GM23338 (cell line): Measurements from ENCODE around the gene ZNF774. TPM values are rescaled to one million over a fixed set of nuclear protein-coding genes. Genes with fewer than 3 reads are reported as not detected.

Experiments
- ATAC-seq: fragments of 200-7000 bp; cut with Tn5 transposase; 3 replicates; pipeline ENCODE4 v1.9.1; 2020
- DNase-seq: peaks from one replicate; pipeline ENCODE4 v3.0.0-alpha.2; 2015; ENCODE audit warnings: low spot score
- H2AFZ ChIP-seq: fragments of 200-600 bp; sonication (generic); 2 replicates; pipeline ENCODE4 v1.8.0; 2016; ENCODE audit warnings: antibody characterized with exemption, mild to moderate bottlenecking, moderate library complexity
- H3F3A ChIP-seq: fragments of 200-600 bp; sonication (generic); replicated peaks from 2 replicates; pipeline ENCODE4 v1.8.0; 2017; ENCODE audit warnings: antibody characterized with exemption, mixed run types, low read depth
- H3K27ac ChIP-seq: fragments of 200-600 bp; sonication (generic); 2 replicates; pipeline ENCODE4 v1.6.1; 2016; ENCODE audit warnings: low read depth
- H3K27me3 ChIP-seq: fragments of 200-600 bp; sonication (generic); 2 replicates; pipeline ENCODE4 v1.8.0; 2016; ENCODE audit warnings: mild to moderate bottlenecking, mixed run types, moderate library complexity; ENCODE audit not compliant: insufficient read depth
- H3K36me3 ChIP-seq: fragments of 200-600 bp; sonication (generic); 2 replicates; pipeline ENCODE4 v1.8.0; 2016; ENCODE audit warnings: mild to moderate bottlenecking; ENCODE audit not compliant: insufficient read depth
- H3K4me1 ChIP-seq: fragments of 200-600 bp; sonication (generic); 2 replicates; pipeline ENCODE4 v1.8.0; 2016; ENCODE audit warnings: mild to moderate bottlenecking, moderate library complexity; ENCODE audit not compliant: insufficient read depth
- H3K4me2 ChIP-seq: fragments of 200-600 bp; sonication (generic); 2 replicates; pipeline ENCODE4 v1.7.1; 2017; ENCODE audit warnings: mixed run types
- H3K4me3 ChIP-seq: fragments of 200-600 bp; sonication (generic); 2 replicates; pipeline ENCODE4 v1.6.1; 2016; ENCODE audit warnings: mixed run types
- H3K79me2 ChIP-seq: fragments of 200-600 bp; sonication (generic); replicated peaks from 2 replicates; pipeline ENCODE4 v1.8.0; 2017; ENCODE audit warnings: mild to moderate bottlenecking; ENCODE audit not compliant: insufficient read depth
- H3K9me2 ChIP-seq: fragments of 200-600 bp; sonication (generic); 2 replicates; pipeline ENCODE4 v1.8.0; 2017; ENCODE audit not compliant: insufficient read depth
- H4K20me1 ChIP-seq: fragments of 200-600 bp; sonication (generic); replicated peaks from 2 replicates; pipeline ENCODE4 v1.8.0; 2017; ENCODE audit warnings: mild to moderate bottlenecking; ENCODE audit not compliant: insufficient read depth
- H3K27ac Mint-ChIP-seq: 2 replicates; pipeline ENCODE4 v1.8.0; 2020; ENCODE audit warnings: inconsistent platforms, mild to moderate bottlenecking, moderate library complexity, mixed read lengths
- H3K27me3 Mint-ChIP-seq: 3 replicates; pipeline ENCODE4 v1.8.0; 2022; ENCODE audit warnings: low read depth, mild to moderate bottlenecking, moderate library complexity, mixed read lengths, inconsistent platforms; ENCODE audit not compliant: insufficient read depth, poor library complexity
- H3K36me3 Mint-ChIP-seq: 3 replicates; pipeline ENCODE4 v1.8.0; 2021; ENCODE audit warnings: low read depth, mild to moderate bottlenecking, inconsistent platforms, moderate library complexity, mixed read lengths
- H3K4me1 Mint-ChIP-seq: 3 replicates; pipeline ENCODE4 v1.8.0; 2020; ENCODE audit warnings: mild to moderate bottlenecking, inconsistent platforms, mixed read lengths
- H3K4me3 Mint-ChIP-seq: 3 replicates; pipeline ENCODE4 v1.8.0; 2021; ENCODE audit warnings: moderate library complexity, mild to moderate bottlenecking, inconsistent platforms, mixed read lengths
- H3K9me3 Mint-ChIP-seq: 3 replicates; pipeline ENCODE4 v1.8.0; 2020; ENCODE audit warnings: moderate library complexity, mild to moderate bottlenecking, inconsistent platforms, mixed read lengths
- EZH2phosphoT487 ChIP-seq: fragments of 200-600 bp; sonication (generic); IDR thresholded peaks from one replicate; pipeline ENCODE4 v1.8.1; 2018; ENCODE audit warnings: antibody characterized with exemption; ENCODE audit not compliant: unreplicated experiment
- NANOG ChIP-seq: IDR thresholded peaks from 2 replicates; pipeline ENCODE4 v1.6.1; 2016; ENCODE audit warnings: antibody characterized with exemption, borderline replicate concordance
- POLR2AphosphoS5 ChIP-seq: IDR thresholded peaks from 2 replicates; pipeline ENCODE4 v1.6.1; 2016; ENCODE audit warnings: antibody characterized with exemption, low read depth
- ZNF114 ChIP-seq: fragments of 250-450 bp; sonication (Bioruptor Pico); IDR thresholded peaks from 2 replicates; pipeline ENCODE4 v1.5.0; 2020; ENCODE audit warnings: mild to moderate bottlenecking, moderate library complexity
- ZNF462 ChIP-seq: fragments of 250-450 bp; sonication (Bioruptor Pico); IDR thresholded peaks from 2 replicates; pipeline ENCODE4 v1.5.0; 2020; ENCODE audit warnings: mild to moderate bottlenecking, moderate library complexity
- polyA plus RNA-seq: library from polyadenylated mRNA; unstranded; fragments of >200 nt; fragmentation: Nextera tagmentation; extraction: Ambion mirVana; gene quantifications from 2 replicates; pipeline ENCODE4 v1.2.1, GENCODE V29; 2016
- total RNA-seq: library from RNA; depleted of rRNA; stranded (reverse); fragments of >200 nt; shearing (Covaris generic); gene quantifications from 2 replicates; pipeline ENCODE4 v1.2.3, GENCODE V29; 2014
- TF ChIP-seq, protein P1 (sequence below), 2 experiments: fragments of 200-600 bp in 1 of 2; sonication (generic) in 1 of 2; conservative IDR thresholded peaks; 2 replicates each; pipeline versions ENCODE4 v1.5.1 to v1.6.1; 2016 to 2017; ENCODE audit warnings: antibody characterized with exemption in 2 of 2, low read depth in 2 of 2, mild to moderate bottlenecking in 2 of 2, moderate library complexity in 1 of 2
- TF ChIP-seq, protein P2 (sequence below): IDR thresholded peaks from one replicate; pipeline ENCODE4 v1.6.1; 2018; ENCODE audit warnings: antibody characterized with exemption; ENCODE audit not compliant: unreplicated experiment

ZNF774 gene
- total and polyA plus RNA-seq, 2 experiments from 2014 or later: 0.45 to 1.8 TPM

DNA sequence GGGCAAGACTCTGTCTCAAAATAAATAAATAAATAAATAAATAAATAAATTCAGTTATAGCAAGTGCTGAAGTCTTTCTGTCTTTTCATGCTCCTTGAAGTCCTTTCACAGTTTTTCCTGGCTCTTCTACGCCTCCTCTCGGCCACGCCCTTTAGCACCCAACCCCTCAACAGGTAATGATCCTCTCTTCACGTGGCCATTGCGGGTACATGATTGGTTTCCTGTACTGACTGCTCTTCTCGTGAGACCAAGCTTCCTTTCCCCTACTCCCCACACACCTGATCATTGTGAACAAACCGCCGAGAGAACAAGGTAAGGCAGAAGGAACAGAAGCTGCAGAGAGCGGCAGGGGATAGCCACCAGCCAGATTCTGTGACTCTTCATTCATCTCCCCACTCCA is 2.3 kb upstream of the ZNF774 start:
- H3K27me3 Mint-ChIP-seq: peaks cover 15% of the 10 kb centered on the region
- peaks cover 3% of the 10 kb centered on the region; the same call in 1 of the 3 replicates for H3K4me1 Mint-ChIP-seq
- H3K27me3 ChIP-seq: no peaks in the 10 kb centered on the region
- H3K4me3 Mint-ChIP-seq: no peak overlapping the region
- H2AFZ ChIP-seq: 0 out of 2 replicates have a peak overlapping the region, but pooled peaks have one; percentile 47
- H3K4me2 ChIP-seq: no peak overlapping the region
- no peaks in the 10 kb centered on the region for H3K9me2 ChIP-seq
- H3K79me2 ChIP-seq: no peaks in the 10 kb centered on the region
- H3F3A ChIP-seq: no peaks in the 10 kb centered on the region
- no peak for TF ChIP-seq ZNF114 (CRISPR knock-in tag)
- TF ChIP-seq, protein P1, sequence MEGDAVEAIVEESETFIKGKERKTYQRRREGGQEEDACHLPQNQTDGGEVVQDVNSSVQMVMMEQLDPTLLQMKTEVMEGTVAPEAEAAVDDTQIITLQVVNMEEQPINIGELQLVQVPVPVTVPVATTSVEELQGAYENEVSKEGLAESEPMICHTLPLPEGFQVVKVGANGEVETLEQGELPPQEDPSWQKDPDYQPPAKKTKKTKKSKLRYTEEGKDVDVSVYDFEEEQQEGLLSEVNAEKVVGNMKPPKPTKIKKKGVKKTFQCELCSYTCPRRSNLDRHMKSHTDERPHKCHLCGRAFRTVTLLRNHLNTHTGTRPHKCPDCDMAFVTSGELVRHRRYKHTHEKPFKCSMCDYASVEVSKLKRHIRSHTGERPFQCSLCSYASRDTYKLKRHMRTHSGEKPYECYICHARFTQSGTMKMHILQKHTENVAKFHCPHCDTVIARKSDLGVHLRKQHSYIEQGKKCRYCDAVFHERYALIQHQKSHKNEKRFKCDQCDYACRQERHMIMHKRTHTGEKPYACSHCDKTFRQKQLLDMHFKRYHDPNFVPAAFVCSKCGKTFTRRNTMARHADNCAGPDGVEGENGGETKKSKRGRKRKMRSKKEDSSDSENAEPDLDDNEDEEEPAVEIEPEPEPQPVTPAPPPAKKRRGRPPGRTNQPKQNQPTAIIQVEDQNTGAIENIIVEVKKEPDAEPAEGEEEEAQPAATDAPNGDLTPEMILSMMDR (conservative IDR thresholded peaks at IDR 0.05; ENCODE audit: low read depth in 2 of 2): peak in 1 of 2 experiments; percentile 25; a peak in 3 of 4 replicates
- TF ChIP-seq NANOG: no peak
- no peak for TF ChIP-seq POLR2AphosphoS5
- TF ChIP-seq EZH2phosphoT487: no peak
- TF ChIP-seq, protein P2, sequence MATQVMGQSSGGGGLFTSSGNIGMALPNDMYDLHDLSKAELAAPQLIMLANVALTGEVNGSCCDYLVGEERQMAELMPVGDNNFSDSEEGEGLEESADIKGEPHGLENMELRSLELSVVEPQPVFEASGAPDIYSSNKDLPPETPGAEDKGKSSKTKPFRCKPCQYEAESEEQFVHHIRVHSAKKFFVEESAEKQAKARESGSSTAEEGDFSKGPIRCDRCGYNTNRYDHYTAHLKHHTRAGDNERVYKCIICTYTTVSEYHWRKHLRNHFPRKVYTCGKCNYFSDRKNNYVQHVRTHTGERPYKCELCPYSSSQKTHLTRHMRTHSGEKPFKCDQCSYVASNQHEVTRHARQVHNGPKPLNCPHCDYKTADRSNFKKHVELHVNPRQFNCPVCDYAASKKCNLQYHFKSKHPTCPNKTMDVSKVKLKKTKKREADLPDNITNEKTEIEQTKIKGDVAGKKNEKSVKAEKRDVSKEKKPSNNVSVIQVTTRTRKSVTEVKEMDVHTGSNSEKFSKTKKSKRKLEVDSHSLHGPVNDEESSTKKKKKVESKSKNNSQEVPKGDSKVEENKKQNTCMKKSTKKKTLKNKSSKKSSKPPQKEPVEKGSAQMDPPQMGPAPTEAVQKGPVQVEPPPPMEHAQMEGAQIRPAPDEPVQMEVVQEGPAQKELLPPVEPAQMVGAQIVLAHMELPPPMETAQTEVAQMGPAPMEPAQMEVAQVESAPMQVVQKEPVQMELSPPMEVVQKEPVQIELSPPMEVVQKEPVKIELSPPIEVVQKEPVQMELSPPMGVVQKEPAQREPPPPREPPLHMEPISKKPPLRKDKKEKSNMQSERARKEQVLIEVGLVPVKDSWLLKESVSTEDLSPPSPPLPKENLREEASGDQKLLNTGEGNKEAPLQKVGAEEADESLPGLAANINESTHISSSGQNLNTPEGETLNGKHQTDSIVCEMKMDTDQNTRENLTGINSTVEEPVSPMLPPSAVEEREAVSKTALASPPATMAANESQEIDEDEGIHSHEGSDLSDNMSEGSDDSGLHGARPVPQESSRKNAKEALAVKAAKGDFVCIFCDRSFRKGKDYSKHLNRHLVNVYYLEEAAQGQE: no peak
- no peak for TF ChIP-seq ZNF462 (CRISPR knock-in tag)
- H3K36me3 Mint-ChIP-seq: no peaks in the 10 kb centered on the region
- H3K27ac Mint-ChIP-seq: no peak overlapping the region
- no peak for ATAC-seq
- H3K27ac ChIP-seq: no peak overlapping the region
- H3K36me3 ChIP-seq: no peaks in the 10 kb centered on the region
- no peak overlapping the region for H3K4me3 ChIP-seq
- H4K20me1 ChIP-seq: no peaks in the 10 kb centered on the region
- H3K9me3 Mint-ChIP-seq: no peaks in the 10 kb centered on the region
- DNase-seq: peak; percentile 23
- H3K4me1 ChIP-seq: no peaks in the 10 kb centered on the region
